A549 (cell line): ENCODE measurements around the gene DIP2A. TPM values are rescaled to one million over a fixed set of nuclear protein-coding genes. Genes with fewer than 3 reads are reported as not detected.

Source experiments
- ATAC-seq, 2 experiments: fragments of 200-7000 bp in 1 of 2; fragments of >200 bp in 1 of 2; cut with Nextera tagmentation in 1 of 2; cut with Tn5 transposase in 1 of 2; 3 replicates each; pipeline versions ENCODE4 v1.8.0 to v1.9.1; 2018 to 2020; ENCODE audit warnings: mild to moderate bottlenecking in 1 of 2, moderate library complexity in 1 of 2
- CTCF ChIA-PET: fragments of 300-600 bp; sonication (Branson Sonifier 250); formaldehyde crosslinking; extraction: SDS; loops from one replicate; lab custom pipeline; 2021; ENCODE audit warnings: antibody characterized with exemption, inconsistent platforms; lab: Yijun Ruan, JAX
- POLR2A ChIA-PET: fragments of 350-600 bp; formaldehyde crosslinking; extraction: SDS; loops from one replicate; lab custom pipeline; 2021; ENCODE audit warnings: antibody characterized with exemption, inconsistent platforms; lab: Yijun Ruan, JAX
- DNase-seq, 2 experiments: peaks; one replicate each; pipeline versions ENCODE4 v3.0.0 to v3.0.0-alpha.2; 2011 to 2016; ENCODE audit warnings: low read depth in 1 of 2, low spot score in 1 of 2
- FAIRE-seq: peaks from 2 replicates; lab custom pipeline; 2011; peaks lifted over from hg19 to GRCh38; lab: Jason Lieb, UNC
- H3K27ac ChIP-seq, 2 experiments: fragments of >200 bp; sonication (Bioruptor Twin); formaldehyde crosslinking; 3 replicates each; pipeline ENCODE4 v1.5.1; 2016 to 2017
- H3K4me1 ChIP-seq: fragments of >200 bp; sonication (Bioruptor Twin); formaldehyde crosslinking; 3 replicates; pipeline ENCODE4 v1.6.1; 2016
- H3K4me2 ChIP-seq: fragments of >200 bp; sonication (Bioruptor Twin); formaldehyde crosslinking; 3 replicates; pipeline ENCODE4 v1.6.1; 2016
- H3K4me3 ChIP-seq: fragments of >200 bp; sonication (Bioruptor Twin); formaldehyde crosslinking; 3 replicates; pipeline ENCODE4 v1.5.1; 2016
- H3K9me3 ChIP-seq: fragments of >200 bp; sonication (Bioruptor Twin); formaldehyde crosslinking; 3 replicates; pipeline ENCODE4 v1.6.1; 2016
- BCL3 ChIP-seq: fragments of >200 bp; sonication (Bioruptor Twin); formaldehyde crosslinking; IDR thresholded peaks from 3 replicates; pipeline ENCODE4 v1.6.1; 2016
- BHLHE40 ChIP-seq: IDR thresholded peaks from 2 replicates; pipeline ENCODE4 v1.6.1; 2012; ENCODE audit warnings: low read depth, low read length, inconsistent platforms
- CBX2 ChIP-seq: fragments of 200-600 bp; sonication (generic); IDR thresholded peaks from 2 replicates; pipeline ENCODE4 v1.6.1; 2016; ENCODE audit warnings: low read depth, mild to moderate bottlenecking, borderline replicate concordance
- CHD2 ChIP-seq: fragments of 150-350 bp; IDR thresholded peaks from 2 replicates; pipeline ENCODE4 v1.6.1; 2014; ENCODE audit warnings: low read length; ENCODE audit not compliant: partially characterized antibody
- CHD4 ChIP-seq: fragments of 200-600 bp; sonication (generic); IDR thresholded peaks from 2 replicates; pipeline ENCODE4 v1.6.1; 2016; ENCODE audit warnings: antibody characterized with exemption, mild to moderate bottlenecking, borderline replicate concordance
- CTCF ChIP-seq: fragments of >200 bp; sonication (Bioruptor Twin); formaldehyde crosslinking; IDR thresholded peaks from 3 replicates; pipeline ENCODE4 v1.5.1; 2016
- E2F6 ChIP-seq: IDR thresholded peaks from 2 replicates; pipeline ENCODE4 v1.6.1; 2012; ENCODE audit warnings: low read depth, borderline replicate concordance
- EHMT2 ChIP-seq: fragments of 200-600 bp; sonication (generic); IDR thresholded peaks from 2 replicates; pipeline ENCODE4 v1.6.1; 2016; ENCODE audit warnings: antibody characterized with exemption, low read depth, mild to moderate bottlenecking, moderate library complexity
- ELK1 ChIP-seq: fragments of 150-350 bp; IDR thresholded peaks from 2 replicates; pipeline ENCODE4 v1.6.1; 2014; ENCODE audit warnings: low read depth, mild to moderate bottlenecking, low read length
- FOSB ChIP-seq: fragments of 250-450 bp; sonication (Bioruptor Pico); IDR thresholded peaks from 2 replicates; pipeline ENCODE4 v1.5.0; 2020; ENCODE audit warnings: mild to moderate bottlenecking, moderate library complexity
- FOSL2 ChIP-seq, 2 experiments: fragments of 450-650 bp in 1 of 2; fragments of >200 bp in 1 of 2; sonication (Bioruptor Twin) in 1 of 2; formaldehyde crosslinking; IDR thresholded peaks; 2 replicates each; pipeline versions ENCODE4 v1.5.0 to v1.6.1; 2016 to 2020; ENCODE audit warnings: mild to moderate bottlenecking in 1 of 2, moderate library complexity in 1 of 2
- FOXS1 ChIP-seq: fragments of 250-450 bp; sonication (Bioruptor Pico); IDR thresholded peaks from 2 replicates; pipeline ENCODE4 v1.5.0; 2020; ENCODE audit warnings: mild to moderate bottlenecking, moderate library complexity
- HOXA7 ChIP-seq: fragments of 250-450 bp; sonication (Bioruptor Pico); IDR thresholded peaks from 2 replicates; pipeline ENCODE4 v1.5.0; 2020; ENCODE audit warnings: mild to moderate bottlenecking, moderate library complexity
- HOXB13 ChIP-seq: fragments of 250-450 bp; sonication (Bioruptor Pico); IDR thresholded peaks from 2 replicates; pipeline ENCODE4 v1.5.0; 2020; ENCODE audit warnings: low read depth, mild to moderate bottlenecking, moderate library complexity
- JUN ChIP-seq, 2 experiments: fragments of >200 bp; sonication (Bioruptor Twin); formaldehyde crosslinking; IDR thresholded peaks; 2 replicates in 1 of 2; 3 replicates in 1 of 2; pipeline ENCODE4 v1.6.1; 2016 to 2017
- JUNB ChIP-seq: fragments of >200 bp; sonication (Bioruptor Twin); formaldehyde crosslinking; IDR thresholded peaks from 2 replicates; pipeline ENCODE4 v1.6.1; 2016
- MAZ ChIP-seq: fragments of 150-350 bp; IDR thresholded peaks from 2 replicates; pipeline ENCODE4 v1.6.1; 2014; ENCODE audit warnings: antibody characterized with exemption, low read depth, low read length, borderline replicate concordance
- MYC ChIP-seq: IDR thresholded peaks from 2 replicates; pipeline ENCODE4 v1.6.1; 2012; ENCODE audit warnings: mild to moderate bottlenecking, inconsistent platforms, low read length, improper control_type of control experiment, borderline replicate concordance
- NPAS2 ChIP-seq: fragments of 250-450 bp; sonication (Bioruptor Pico); IDR thresholded peaks from 2 replicates; pipeline ENCODE4 v1.8.0; 2022; ENCODE audit warnings: mild to moderate bottlenecking, moderate library complexity, borderline replicate concordance
- NR3C1 ChIP-seq: fragments of >200 bp; sonication (Bioruptor Twin); formaldehyde crosslinking; IDR thresholded peaks from 3 replicates; pipeline ENCODE4 v1.6.1; 2017
- PBX3 ChIP-seq: IDR thresholded peaks from 2 replicates; pipeline ENCODE4 v1.6.1; 2012
- RFX5 ChIP-seq: fragments of 450-650 bp; IDR thresholded peaks from 2 replicates; pipeline ENCODE4 v1.7.1; 2014; ENCODE audit warnings: antibody characterized with exemption, mild to moderate bottlenecking, moderate library complexity
- SMC3 ChIP-seq: fragments of >200 bp; sonication (Bioruptor Twin); formaldehyde crosslinking; IDR thresholded peaks from 3 replicates; pipeline ENCODE4 v1.6.1; 2018; ENCODE audit warnings: inconsistent platforms
- SREBF2 ChIP-seq: fragments of 450-650 bp; IDR thresholded peaks from 2 replicates; pipeline ENCODE4 v1.6.1; 2014; ENCODE audit warnings: mild to moderate bottlenecking, moderate library complexity
- TFCP2L1 ChIP-seq: fragments of 250-450 bp; sonication (Bioruptor Pico); IDR thresholded peaks from 2 replicates; pipeline ENCODE4 v1.5.0; 2021; ENCODE audit warnings: mild to moderate bottlenecking
- TP53 ChIP-seq: fragments of 250-450 bp; sonication (Bioruptor Pico); IDR thresholded peaks from 2 replicates; pipeline ENCODE4 v1.5.0; 2021; ENCODE audit warnings: mild to moderate bottlenecking, moderate library complexity
- USF2 ChIP-seq: fragments of 450-650 bp; IDR thresholded peaks from 2 replicates; pipeline ENCODE4 v1.6.1; 2014; ENCODE audit warnings: antibody characterized with exemption
- ZC3H11A ChIP-seq: fragments of 450-650 bp; IDR thresholded peaks from 2 replicates; pipeline ENCODE4 v1.6.1; 2014; ENCODE audit warnings: antibody characterized with exemption, mild to moderate bottlenecking
- ZSCAN20 ChIP-seq: fragments of 250-450 bp; sonication (Bioruptor Pico); IDR thresholded peaks from 2 replicates; pipeline ENCODE4 v1.8.0; 2022; ENCODE audit warnings: mild to moderate bottlenecking, moderate library complexity
- WGBS: methylation state at CpG from one replicate; pipeline ENCODE4 v1.1.6; 2017; ENCODE audit errors: missing lambda C conversion rate; 5-methylcytosine and 5-hydroxymethylcytosine counted together
- polyA plus RNA-seq, 4 experiments: library from polyadenylated mRNA; depleted of rRNA in 3 of 4; stranded (reverse); fragments of >200 nt; fragmentation: RNase III in 1 of 4; extraction: RNeasy Plus Mini Kit Qiagen cat#74134 plus additional on column Dnase treatment in 1 of 4; gene quantifications; 2 replicates in 3 of 4; 3 replicates in 1 of 4; pipeline ENCODE4 v1.2.3, GENCODE V29; 2011 to 2017

Gene DIP2A
- polyA plus RNA-seq, 2 of the 4 experiments (the other 2 are of a cell fraction): 13.3 to 18.4 TPM

GRCh38 chr21:46474382-46474781 lies 15.7 kb downstream of the DIP2A start:
- ATAC-seq (no peak), DNase-seq (no peak), FAIRE-seq (no peak)
- no peak for TF ChIP-seq JUNB
- TF ChIP-seq FOSL2 (IDR thresholded peaks at IDR 0.05): no peak
- no peak for TF ChIP-seq FOSL2 (CRISPR knock-in tag; IDR thresholded peaks at IDR 0.05)
- no peak for TF ChIP-seq BCL3
- no peak for TF ChIP-seq CBX2
- no peak for TF ChIP-seq SMC3
- no peak for TF ChIP-seq BHLHE40
- no peak for TF ChIP-seq NPAS2
- no peak for TF ChIP-seq SREBF2
- no peak for TF ChIP-seq RFX5
- no peak for TF ChIP-seq MAZ
- no peak for TF ChIP-seq E2F6
- no peak for TF ChIP-seq ZSCAN20 (CRISPR knock-in tag)
- no peak for TF ChIP-seq FOSB (CRISPR knock-in tag)
- ChIA-PET CTCF (no interaction called here), POLR2A (no interaction called here)
- WGBS: 96% methylated on average over 1 of the region's 2 CpGs
- H3K9me3 ChIP-seq: no peaks in the 10 kb centered on the region
- H3K4me2 ChIP-seq: no peak overlapping the region
- H3K4me1 ChIP-seq: no peaks in the 10 kb centered on the region
- no peak overlapping the region for H3K4me3 ChIP-seq
- H3K27ac ChIP-seq: no peak overlapping the region

- CTCF ChIA-PET: no interaction called here
- Histone ChIP-seq H3K27ac (no peak overlapping the region), H3K4me1 (no peaks in the 10 kb centered on the region), H3K4me2 (no peak overlapping the region)
- TF ChIP-seq NPAS2: no peak
- TF ChIP-seq MYC: no peak
- TF ChIP-seq MAZ: no peak
- no peak for TF ChIP-seq ZC3H11A
- no peak for TF ChIP-seq CHD2
- no peak for TF ChIP-seq ZSCAN20 (CRISPR knock-in tag)
- no peak for TF ChIP-seq JUN (IDR thresholded peaks at IDR 0.05)
- TF ChIP-seq, all 56 proteins: peak for 0
- DNase-seq (no peak), FAIRE-seq (no peak), ATAC-seq (no peak)
- Histone ChIP-seq H3K4me3 (no peak overlapping the region), H3K9me3 (no peaks in the 10 kb centered on the region)
- 87% methylated on average over 1 of the region's 1 CpG for WGBS
- POLR2A ChIA-PET: no interaction called here
Measured at GRCh38 chr21:46475296-46475695, 16.6 kb downstream of the DIP2A start.

GRCh38 chr21:46477765-46478164 lies 19.1 kb downstream of the DIP2A start:
- ChIA-PET POLR2A (no interaction called here), CTCF (interaction anchor here (0.7 to 1.1 kb wide), 2 partner anchors 320 to 447 kb away, joined by 3 to 4 read pairs; no protein-coding TSS in a partner anchor)
- no peak for ATAC-seq
- Histone ChIP-seq H3K27ac (no peak overlapping the region), H3K4me1 (no peaks in the 10 kb centered on the region), H3K9me3 (no peaks in the 10 kb centered on the region), H3K4me3 (no peak overlapping the region), H3K4me2 (no peak overlapping the region)
- 91% methylated on average over 7 of the region's 7 CpGs for WGBS
- FAIRE-seq: no peak
- DNase-seq: no peak
- no peak for TF ChIP-seq FOSL2 (IDR thresholded peaks at IDR 0.05)
- no peak for TF ChIP-seq FOSL2 (CRISPR knock-in tag; IDR thresholded peaks at IDR 0.05)
- TF ChIP-seq CHD4: no peak
- TF ChIP-seq EHMT2: no peak
- TF ChIP-seq ZC3H11A: no peak
- TF ChIP-seq ELK1: no peak
- TF ChIP-seq FOSB (CRISPR knock-in tag): no peak
- TF ChIP-seq TP53: no peak
- TF ChIP-seq NPAS2: no peak
- no peak for TF ChIP-seq TFCP2L1 (CRISPR knock-in tag)
- TF ChIP-seq NR3C1: no peak
- TF ChIP-seq HOXB13: no peak
- TF ChIP-seq USF2: no peak
- no peak for TF ChIP-seq HOXA7 (CRISPR knock-in tag)
- no peak for TF ChIP-seq CTCF
- TF ChIP-seq FOXS1: no peak
- TF ChIP-seq PBX3: no peak
